K562 (cell line): ENCODE data around the gene DGKB. TPM values are rescaled to one million over a fixed set of nuclear protein-coding genes. Genes with fewer than 3 reads are reported as not detected.

ENCODE experiments used
- ATAC-seq: fragments of 200-7000 bp; cut with Tn5 transposase; 3 replicates; pipeline ENCODE4 v1.9.1; 2020; ENCODE audit warnings: moderate library complexity
- BruUV-seq: library from RNA; stranded (reverse); fragments of 400-500 nt; replicated peaks from 2 replicates; lab custom pipeline; 2021; lab: Mats Ljungman, UMichigan
- CTCF ChIA-PET: fragments of 300-600 bp; formaldehyde crosslinking; extraction: SDS; loops from one replicate; lab custom pipeline; 2021; ENCODE audit warnings: low intra/inter-chr PET ratio; lab: Yijun Ruan, JAX
- POLR2A ChIA-PET: fragments of 300-600, 350-650 bp; sonication (Branson Sonifier 250); formaldehyde crosslinking; extraction: SDS; loops from one replicate; lab custom pipeline; 2021; ENCODE audit warnings: antibody characterized with exemption, inconsistent platforms; lab: Yijun Ruan, JAX
- DNase-seq, 4 experiments: peaks; one replicate each; pipeline versions ENCODE4 v3.0.0 to v3.0.0-alpha.2; 2011 to 2018; ENCODE audit warnings: low spot score in 3 of 4, mixed read lengths in 3 of 4; ENCODE audit errors: extremely low read depth in 1 of 4
- FAIRE-seq: peaks from 2 replicates; lab custom pipeline; 2011; peaks lifted over from hg19 to GRCh38; lab: Jason Lieb, UNC
- H2AFZ ChIP-seq: 2 replicates; pipeline ENCODE4 v1.6.0; 2011; ENCODE audit warnings: low read depth, low read length, control low read depth, inconsistent platforms
- H3K27ac ChIP-seq: fragments of 200-600 bp; 3 replicates; pipeline ENCODE4 v1.8.0; 2011; ENCODE audit warnings: low read depth, mild to moderate bottlenecking, control low read depth, inconsistent platforms, low read length, moderate library complexity, mixed read lengths; ENCODE audit errors: extremely low read depth
- H3K27me3 ChIP-seq, 2 experiments: fragments of 300-600 bp in 1 of 2; 2 replicates in 1 of 2; 3 replicates in 1 of 2; pipeline versions ENCODE4 v1.6.0 to v1.8.0; 2011; ENCODE audit warnings: inconsistent platforms in 2 of 2, low read length in 2 of 2, mild to moderate bottlenecking in 1 of 2, mixed read lengths in 1 of 2, moderate library complexity in 1 of 2; ENCODE audit not compliant: control insufficient read depth in 2 of 2, insufficient read depth in 2 of 2
- H3K36me3 ChIP-seq: fragments of 300-600 bp; 3 replicates; pipeline ENCODE4 v1.8.0; 2011; ENCODE audit warnings: mild to moderate bottlenecking, low read length, inconsistent platforms; ENCODE audit not compliant: control insufficient read depth, insufficient read depth
- H3K4me1 ChIP-seq, 2 experiments: fragments of 200-600 bp in 1 of 2; replicated peaks in 1 of 2; 2 replicates in 1 of 2; 3 replicates in 1 of 2; pipeline versions ENCODE4 v1.5.1 to v1.8.0; 2011; ENCODE audit warnings: inconsistent platforms in 2 of 2, low read length in 2 of 2, mild to moderate bottlenecking in 1 of 2, mixed read lengths in 1 of 2, moderate library complexity in 1 of 2; ENCODE audit not compliant: control insufficient read depth in 2 of 2, insufficient read depth in 2 of 2
- H3K4me2 ChIP-seq: 2 replicates; pipeline ENCODE4 v1.6.1; 2011; ENCODE audit warnings: low read length, control low read depth, inconsistent platforms, mixed read lengths; ENCODE audit not compliant: insufficient read depth
- H3K4me3 ChIP-seq: fragments of 200-600 bp; sonication (generic), shearing (Covaris generic); 2 replicates; pipeline ENCODE4 v1.5.1; 2016; ENCODE audit warnings: control low read depth, inconsistent platforms
- H3K79me2 ChIP-seq: fragments of 200-600 bp; 3 replicates; pipeline ENCODE4 v1.8.0; 2011; ENCODE audit warnings: low read length, inconsistent platforms; ENCODE audit not compliant: control insufficient read depth, insufficient read depth
- H3K9ac ChIP-seq, 2 experiments: 2 replicates each; pipeline versions ENCODE4 v1.6.0 to v1.6.1; 2011; ENCODE audit warnings: low read depth in 2 of 2, low read length in 2 of 2, control low read depth in 1 of 2, inconsistent platforms in 1 of 2, mild to moderate bottlenecking in 1 of 2, mixed read lengths in 1 of 2; ENCODE audit not compliant: insufficient read depth in 1 of 2
- H3K9me1 ChIP-seq: one replicate; pipeline ENCODE4 v1.6.0; 2011; ENCODE audit warnings: inconsistent platforms, mild to moderate bottlenecking, low read length, moderate library complexity; ENCODE audit not compliant: control insufficient read depth, insufficient read depth
- H3K9me3 ChIP-seq: replicated peaks from 2 replicates; pipeline ENCODE4 v1.5.1; 2011; ENCODE audit warnings: low read depth, low read length, inconsistent platforms; ENCODE audit not compliant: control insufficient read depth, insufficient read depth
- H4K20me1 ChIP-seq: replicated peaks from 2 replicates; pipeline ENCODE4 v1.6.1; 2011; ENCODE audit warnings: low read length, inconsistent platforms, mixed read lengths; ENCODE audit not compliant: control insufficient read depth, insufficient read depth
- GTF2F1 ChIP-seq: IDR thresholded peaks from 2 replicates; pipeline ENCODE4 v1.6.1; 2011; ENCODE audit warnings: low read depth, low read length, improper control_type of control experiment
- WGBS: fragments of 100-300 bp; shearing (Covaris generic); methylation state at CpG from one replicate; pipeline ENCODE4 v1.1.6; 2016; ENCODE audit warnings: low coverage, mixed read lengths; ENCODE audit not compliant: insufficient coverage; ENCODE audit errors: missing lambda C conversion rate; 5-methylcytosine and 5-hydroxymethylcytosine counted together
- in situ Hi-C: fragments of 300-500 bp; cut with MboI; formaldehyde crosslinking; loops from 4 replicates; pipeline ENCODE4 v1.15.0; 2018; ENCODE audit warnings: inconsistent platforms, mixed read lengths
- intact Hi-C: fragments of 100-400 bp; cut with micrococcal nuclease; formaldehyde crosslinking; loops from 2 replicates; pipeline ENCODE4 v1.14.2; 2022
- polyA plus RNA-seq, 8 experiments: library from polyadenylated mRNA; depleted of rRNA in 4 of 8; stranded (reverse) in 5 of 8; unstranded in 3 of 8; fragments of >200 nt; fragmentation: Nextera tagmentation in 2 of 8; fragmentation: Illumina TruSeq in 1 of 8; extraction: Ambion mirVana in 2 of 8; extraction: Trizol in 1 of 8; gene quantifications; 2 replicates each; pipeline versions ENCODE4 v1.2.1 to v1.2.3, GENCODE V29; 2011 to 2014; ENCODE audit warnings: inconsistent platforms in 1 of 8, missing spikeins in 1 of 8
- total RNA-seq, 7 experiments: library from RNA; depleted of rRNA in 6 of 7; stranded (reverse); fragments of >200 nt in 6 of 7; fragmentation: Illumina TruSeq in 2 of 7; extraction: Trizol in 2 of 7; gene quantifications; 2 replicates each; pipeline versions ENCODE4 v1.2.1 to v1.2.3, GENCODE V29; 2011 to 2021; ENCODE audit warnings: low replicate concordance in 1 of 7
- TF ChIP-seq, protein P1 (sequence below): fragments of 150-350 bp; IDR thresholded peaks from 2 replicates; pipeline ENCODE4 v1.6.1; 2014; ENCODE audit warnings: low read depth, mild to moderate bottlenecking, low read length, borderline replicate concordance

Gene DGKB
- total and polyA plus RNA-seq, 9 of the 15 experiments (the other 6 are each of a cell fraction or from before 2014, with no cell fraction given): 0.01 TPM; not detected in 8

DNA sequence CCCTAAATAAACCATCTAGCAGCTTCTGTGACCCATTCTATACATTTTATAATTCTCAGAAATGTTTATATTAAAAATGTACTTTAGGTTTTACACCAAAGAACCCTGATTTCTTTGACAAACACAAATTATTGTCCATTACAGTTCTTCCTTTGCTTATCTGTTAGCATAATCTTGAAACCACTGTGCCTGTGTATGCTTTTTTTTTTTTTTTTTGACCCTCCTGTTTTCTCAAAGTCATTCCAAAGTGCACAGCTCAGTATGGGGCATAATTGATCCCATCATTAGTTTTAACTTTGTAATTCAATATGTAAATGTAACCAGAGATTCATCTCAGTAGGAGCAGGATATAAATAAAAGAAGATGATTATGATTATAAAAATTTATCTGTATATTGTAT, 229.3 kb downstream of the DGKB start (continued):
- TF ChIP-seq, protein P1, sequence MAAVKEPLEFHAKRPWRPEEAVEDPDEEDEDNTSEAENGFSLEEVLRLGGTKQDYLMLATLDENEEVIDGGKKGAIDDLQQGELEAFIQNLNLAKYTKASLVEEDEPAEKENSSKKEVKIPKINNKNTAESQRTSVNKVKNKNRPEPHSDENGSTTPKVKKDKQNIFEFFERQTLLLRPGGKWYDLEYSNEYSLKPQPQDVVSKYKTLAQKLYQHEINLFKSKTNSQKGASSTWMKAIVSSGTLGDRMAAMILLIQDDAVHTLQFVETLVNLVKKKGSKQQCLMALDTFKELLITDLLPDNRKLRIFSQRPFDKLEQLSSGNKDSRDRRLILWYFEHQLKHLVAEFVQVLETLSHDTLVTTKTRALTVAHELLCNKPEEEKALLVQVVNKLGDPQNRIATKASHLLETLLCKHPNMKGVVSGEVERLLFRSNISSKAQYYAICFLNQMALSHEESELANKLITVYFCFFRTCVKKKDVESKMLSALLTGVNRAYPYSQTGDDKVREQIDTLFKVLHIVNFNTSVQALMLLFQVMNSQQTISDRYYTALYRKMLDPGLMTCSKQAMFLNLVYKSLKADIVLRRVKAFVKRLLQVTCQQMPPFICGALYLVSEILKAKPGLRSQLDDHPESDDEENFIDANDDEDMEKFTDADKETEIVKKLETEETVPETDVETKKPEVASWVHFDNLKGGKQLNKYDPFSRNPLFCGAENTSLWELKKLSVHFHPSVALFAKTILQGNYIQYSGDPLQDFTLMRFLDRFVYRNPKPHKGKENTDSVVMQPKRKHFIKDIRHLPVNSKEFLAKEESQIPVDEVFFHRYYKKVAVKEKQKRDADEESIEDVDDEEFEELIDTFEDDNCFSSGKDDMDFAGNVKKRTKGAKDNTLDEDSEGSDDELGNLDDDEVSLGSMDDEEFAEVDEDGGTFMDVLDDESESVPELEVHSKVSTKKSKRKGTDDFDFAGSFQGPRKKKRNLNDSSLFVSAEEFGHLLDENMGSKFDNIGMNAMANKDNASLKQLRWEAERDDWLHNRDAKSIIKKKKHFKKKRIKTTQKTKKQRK: no peak

DNA sequence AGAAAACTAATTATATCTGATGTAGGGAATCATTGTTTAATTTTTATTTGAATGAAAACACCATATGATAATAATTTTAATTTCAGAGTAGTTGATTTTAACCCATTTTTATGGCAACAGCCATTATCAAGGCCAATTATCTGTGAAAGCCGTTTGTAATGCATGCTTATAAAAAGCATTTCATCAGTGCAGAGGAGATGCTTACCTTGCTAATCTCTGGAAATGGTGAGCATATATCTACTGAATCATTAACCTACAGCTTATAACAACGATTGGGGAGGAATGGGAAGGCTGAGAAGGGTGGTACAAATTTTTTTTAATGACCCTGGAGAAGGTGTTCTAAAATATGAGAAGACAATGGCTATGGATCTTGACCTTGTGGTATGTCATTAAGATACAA, 235.6 kb downstream of the DGKB start:
- TF ChIP-seq GTF2F1: no peak
- WGBS: 0% methylated on average over 2 of the region's 2 CpGs
- DNase-seq (no peak), ATAC-seq (no peak), FAIRE-seq (no peak)
- Histone ChIP-seq H3K9me1 (no peaks in the 10 kb centered on the region), H3K4me3 (no peak overlapping the region), H3K27ac (no peak overlapping the region), H3K9ac (no peak overlapping the region), H3K4me2 (no peak overlapping the region), H2AFZ (no peak overlapping the region), H3K36me3 (no peaks in the 10 kb centered on the region), H3K4me1 (no peaks in the 10 kb centered on the region), H3K9me3 (no peaks in the 10 kb centered on the region), H4K20me1 (no peaks in the 10 kb centered on the region), H3K79me2 (no peaks in the 10 kb centered on the region), H3K27me3 (no peaks in the 10 kb centered on the region)
- ChIA-PET CTCF (no interaction called here), POLR2A (no interaction called here)
- in situ Hi-C loops (no loop called here), intact Hi-C loops (no loop called here)
- BruUV-seq: no TSS peak
